GM21529 (cell line): ENCODE data around the gene ZMYND8.
"Not testable (repeated sequence)": the region's sequence is repeated elsewhere in the genome, so short reads cannot be mapped to it uniquely, and the experiment has no call there.

Experiments
- ATAC-seq: cut with Tn5 transposase; IDR thresholded peaks from one replicate; pipeline ENCODE4 v1.9.1; 2021; ENCODE audit not compliant: unreplicated experiment

ZMYND8 gene

DNA sequence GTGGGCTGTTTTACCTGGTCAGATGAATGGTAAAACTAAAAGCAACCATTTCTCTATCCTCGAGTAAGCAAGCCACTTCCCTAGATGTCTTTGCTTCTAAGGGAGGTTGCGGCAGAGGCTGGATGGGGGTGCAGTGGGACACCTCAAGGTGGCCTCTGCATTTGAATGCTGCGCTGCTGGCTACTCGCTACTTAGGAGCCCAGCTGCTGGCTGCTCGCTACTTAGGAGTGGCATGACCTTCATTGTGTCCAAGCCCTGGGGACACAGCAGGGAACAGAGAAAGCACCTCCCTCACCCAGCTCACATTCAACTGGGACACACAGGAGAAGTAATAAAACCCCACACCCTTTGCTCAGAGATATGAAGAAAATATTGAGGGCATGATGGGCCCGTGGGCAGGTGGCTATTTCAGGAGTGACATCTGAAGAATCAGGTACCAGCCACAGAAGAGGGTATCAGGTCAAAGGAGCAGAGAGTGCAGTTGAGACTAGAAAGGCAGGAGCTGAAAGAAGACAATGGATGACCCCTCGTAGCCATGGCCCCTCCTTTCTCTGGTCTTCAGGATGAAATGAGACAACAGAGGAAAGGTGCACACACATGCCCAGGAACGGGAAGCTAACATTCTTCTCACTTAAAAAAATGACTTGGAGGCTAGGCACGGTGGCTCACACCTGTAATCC lies 149.4 kb downstream of the ZMYND8 start:
- ATAC-seq, result no peak

DNA sequence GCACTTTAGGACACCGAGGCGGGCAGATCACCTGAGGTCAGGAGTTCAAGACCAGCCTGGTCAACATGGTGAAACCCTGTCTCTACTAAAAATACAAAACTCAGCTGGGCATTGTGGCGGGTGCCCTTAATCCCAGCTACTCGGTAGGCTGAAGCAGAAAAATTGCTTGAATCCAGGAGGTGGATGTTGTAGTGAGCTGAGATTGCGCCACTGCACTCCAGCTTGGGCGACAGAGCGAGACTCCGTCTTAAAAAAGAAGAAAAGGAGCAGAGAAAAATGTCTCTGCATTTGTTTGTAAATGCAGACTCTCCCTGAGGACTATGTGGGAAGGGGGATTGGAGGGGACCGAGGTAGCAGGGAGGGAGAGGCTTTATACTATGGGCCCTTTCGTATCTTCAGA lies 149.9 kb downstream of the ZMYND8 start:
- ATAC-seq, result not testable (repeated sequence)

- ATAC-seq, result peak; percentile 49
Measured at GRCh38 chr20:47205577-47206123, 150.8 kb downstream of the ZMYND8 start.

GRCh38 chr20:47204850-47205122 lies 151.7 kb downstream of the ZMYND8 start:
- not testable (repeated sequence) for ATAC-seq

DNA sequence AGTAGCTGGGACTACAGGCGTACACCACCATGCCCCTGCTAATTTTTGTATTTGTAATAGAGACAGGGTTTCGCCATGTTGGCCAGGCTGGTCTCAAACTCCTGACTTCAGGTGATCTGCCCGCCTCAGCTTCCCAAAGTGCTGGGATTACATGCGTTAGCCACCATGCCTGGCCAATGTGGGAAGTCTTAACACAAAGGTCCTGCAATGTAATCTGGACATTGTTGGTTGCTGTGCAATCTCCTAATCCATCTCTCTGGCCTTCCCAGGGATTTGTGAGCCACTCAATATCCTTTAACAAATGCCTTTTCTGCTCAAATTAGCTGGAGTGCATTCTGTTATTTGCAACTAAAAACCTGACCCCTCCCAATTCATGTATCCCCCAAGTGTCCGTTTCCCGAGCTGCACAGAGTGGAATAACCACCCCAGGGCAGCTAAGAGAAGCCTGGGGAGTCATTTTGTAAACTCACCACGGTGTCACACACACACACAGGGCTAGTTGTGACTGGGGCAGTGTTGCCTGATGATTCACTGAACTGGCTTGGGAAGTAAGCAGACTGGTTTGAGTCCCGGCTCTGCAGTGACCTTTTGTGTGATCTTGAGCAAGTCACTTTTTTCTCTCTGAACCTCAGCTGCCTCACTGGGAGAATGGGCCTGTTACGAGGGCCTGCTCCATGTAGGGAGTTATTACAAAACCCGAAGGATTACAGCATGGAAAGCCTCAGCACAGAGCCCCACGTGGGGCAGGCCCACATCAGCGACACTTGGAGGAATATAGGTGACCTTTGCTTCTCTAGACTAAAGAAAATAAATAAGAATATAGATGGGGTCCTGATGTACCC lies 152.3 kb downstream of the ZMYND8 start:
- no peak for ATAC-seq

- ATAC-seq, result no peak
Measured at GRCh38 chr20:47202733-47203667, 153.5 kb downstream of the ZMYND8 start.

- ATAC-seq, result no peak
Measured at GRCh38 chr20:47201074-47201730, 155.3 kb downstream of the ZMYND8 start.

DNA sequence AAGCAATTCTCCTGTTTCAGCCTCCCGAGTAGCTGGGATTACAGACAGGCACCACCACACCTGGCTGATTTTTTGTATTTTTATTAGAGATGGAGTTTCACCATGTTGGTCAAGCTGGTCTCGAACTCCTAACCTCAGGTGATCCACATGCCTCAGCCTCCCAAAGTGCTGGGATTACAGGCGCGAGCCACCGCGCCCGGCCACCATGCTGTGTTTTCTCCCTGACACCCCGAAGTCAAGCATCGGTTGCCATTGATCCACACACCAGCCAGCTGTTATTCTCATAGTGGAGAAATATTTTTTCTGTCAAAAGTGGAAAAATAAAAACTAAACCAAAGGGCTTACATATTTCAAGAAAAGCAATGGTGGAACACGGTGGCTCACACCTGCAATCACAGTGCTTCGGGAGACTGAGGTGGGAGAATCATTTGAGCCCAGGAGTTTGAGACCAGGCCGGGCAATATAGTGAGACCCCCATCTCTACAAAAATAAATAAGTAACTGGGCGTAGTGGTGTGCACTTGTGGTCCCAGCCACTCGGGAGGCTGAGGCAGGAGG lies 157.4 kb downstream of the ZMYND8 start:
- ATAC-seq, result no peak

DNA sequence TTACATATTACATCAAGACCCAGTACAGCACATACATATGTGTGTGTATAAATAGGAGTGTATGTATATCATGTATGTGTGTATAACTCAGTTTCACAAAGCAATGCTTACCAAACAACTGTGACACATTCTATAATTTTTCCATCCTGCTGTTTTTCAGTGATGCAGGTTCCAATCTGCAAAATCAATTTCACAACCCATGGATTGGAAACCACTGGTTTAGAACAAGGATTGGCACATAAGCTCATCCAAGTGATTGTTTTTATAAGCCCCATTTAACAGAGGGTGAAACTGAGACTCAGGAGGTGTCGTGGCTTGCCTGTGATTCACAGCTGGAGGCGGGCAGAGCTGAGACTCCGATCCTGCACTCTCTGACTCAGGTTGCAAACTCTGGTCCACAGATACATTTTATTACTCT lies 158.2 kb downstream of the ZMYND8 start:
- no peak for ATAC-seq

DNA sequence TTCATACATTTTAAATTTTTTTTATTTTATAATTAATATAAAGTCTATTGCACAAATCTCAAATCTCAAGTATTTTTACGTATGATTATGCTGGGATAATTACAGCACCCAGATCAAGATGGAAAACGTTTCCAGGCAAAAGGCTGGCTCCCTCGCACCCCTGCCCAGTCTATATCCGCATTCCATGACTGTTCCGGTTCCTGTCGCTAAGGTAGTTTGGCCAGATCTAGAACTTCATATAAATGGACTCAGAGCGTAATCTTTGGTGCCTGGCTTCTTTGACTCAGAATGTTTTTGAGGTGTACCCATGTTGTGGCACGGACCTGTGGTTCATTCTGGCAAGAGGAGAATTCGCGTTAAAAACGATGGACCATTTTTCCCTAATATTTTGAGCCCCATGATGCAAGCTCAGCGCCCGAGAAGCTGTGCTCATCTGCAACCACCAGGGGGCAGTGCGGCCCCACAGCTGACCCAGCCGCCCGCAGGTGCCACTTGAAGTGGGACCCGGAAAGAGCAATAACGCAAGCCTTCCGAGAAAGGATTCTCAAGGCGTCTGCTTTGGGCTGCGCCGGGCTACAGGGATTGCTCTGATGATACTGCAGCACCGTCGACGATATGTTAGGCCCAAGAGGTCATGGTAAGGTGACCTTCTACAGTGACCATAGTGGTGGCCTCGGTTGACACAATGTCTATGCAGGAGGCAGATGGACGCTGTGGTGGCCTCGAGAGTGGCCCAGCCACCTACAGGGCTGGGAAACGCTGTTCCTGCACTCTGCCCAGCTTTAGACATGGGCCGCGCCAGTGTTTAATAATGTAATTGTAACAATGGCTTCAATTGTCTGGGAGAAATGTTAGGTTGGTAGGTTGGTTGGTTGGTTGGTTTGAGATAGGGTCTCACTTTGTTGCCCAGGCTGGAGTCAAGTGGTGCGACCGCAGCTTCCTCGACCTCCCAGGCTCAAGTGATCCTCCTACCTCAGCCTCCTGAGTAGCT lies 160.1 kb downstream of the ZMYND8 start:
- ATAC-seq, result peak; percentile 69

GRCh38 chr20:47195573-47195972 lies 160.9 kb downstream of the ZMYND8 start:
- no peak for ATAC-seq

DNA sequence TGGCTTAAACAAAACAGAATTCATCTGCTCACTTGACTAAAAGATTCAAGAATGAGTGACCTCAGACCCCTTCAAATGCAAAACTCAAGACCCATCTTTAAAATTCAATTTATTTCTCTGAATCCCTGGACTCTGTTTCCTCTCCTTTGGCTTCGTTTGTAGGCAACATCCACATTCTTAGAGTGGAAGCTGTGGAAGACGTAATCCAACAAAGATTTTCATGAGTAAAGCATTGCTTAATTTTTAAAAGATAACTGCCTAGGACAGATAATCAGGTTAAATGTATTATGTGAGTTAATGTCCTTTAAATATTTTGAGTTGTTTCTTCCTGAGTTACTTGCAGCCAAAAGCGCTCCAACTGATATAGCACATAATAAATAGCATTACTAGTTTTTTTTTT lies 164.5 kb downstream of the ZMYND8 start:
- no peak for ATAC-seq

DNA sequence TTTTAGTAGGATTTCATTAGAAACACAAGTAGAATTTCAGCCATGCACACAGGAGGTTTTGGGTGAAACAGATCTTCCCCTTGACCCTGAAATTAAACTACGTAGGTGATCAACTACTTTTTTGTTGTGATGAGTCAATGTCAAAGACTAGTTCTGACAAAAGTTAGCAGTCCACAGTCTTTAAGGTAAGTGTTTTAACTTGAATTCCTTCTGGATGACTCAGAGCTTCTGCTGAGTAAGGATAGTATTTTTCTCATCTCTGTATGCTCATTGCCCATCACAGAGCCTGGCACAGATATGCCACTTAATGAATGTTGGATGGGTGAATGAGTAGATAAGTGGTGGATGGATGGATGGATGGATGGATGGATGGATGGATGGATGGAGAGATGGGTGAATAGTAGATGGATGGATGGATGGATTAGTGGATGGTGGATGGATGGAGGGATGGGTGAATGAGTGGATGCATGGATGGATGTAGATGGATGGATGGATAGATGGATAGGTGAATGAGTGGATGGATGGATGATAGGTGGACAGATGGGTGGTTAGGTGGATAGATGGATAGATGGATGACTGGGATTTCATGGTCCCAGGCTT lies 165.3 kb downstream of the ZMYND8 start:
- ATAC-seq, result no peak

DNA sequence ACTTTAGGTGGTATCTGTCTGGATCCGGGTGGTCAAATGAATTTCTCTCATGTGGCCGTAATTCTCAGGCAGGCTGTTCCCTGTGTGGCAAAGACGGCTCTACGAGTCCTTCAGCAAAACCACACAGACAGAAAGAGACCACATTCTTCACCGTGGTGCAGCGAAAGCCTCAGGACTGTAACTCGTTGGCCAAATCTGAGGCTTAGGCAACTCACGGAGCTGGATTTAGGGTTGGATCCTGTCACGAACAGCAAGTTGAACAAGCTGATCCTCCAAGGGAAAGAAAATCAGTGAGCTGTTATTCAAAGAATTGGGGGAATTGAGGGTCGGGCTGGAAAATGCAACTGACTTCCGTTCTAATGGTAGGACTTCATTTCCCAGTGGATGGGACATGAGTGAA lies 167.4 kb downstream of the ZMYND8 start:
- no peak for ATAC-seq

DNA sequence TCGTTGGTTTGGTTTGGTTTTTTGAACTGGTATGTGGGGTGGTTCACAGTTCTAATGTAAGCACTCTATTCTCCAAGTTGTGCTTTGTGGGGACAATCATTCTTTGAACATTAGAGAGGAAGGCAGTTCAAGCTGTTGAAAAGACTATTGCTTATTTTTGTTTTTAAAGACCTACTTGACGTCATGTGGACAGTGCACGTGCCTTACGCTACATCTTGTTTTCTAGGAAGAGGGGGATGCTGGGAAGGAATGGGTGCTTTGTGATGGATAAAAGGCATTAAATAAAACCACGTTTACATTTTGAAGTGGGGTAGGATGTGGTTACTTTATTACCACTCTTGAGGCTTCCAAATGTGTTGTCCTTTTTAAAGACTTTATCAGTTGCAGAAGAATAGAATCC lies 168.0 kb downstream of the ZMYND8 start:
- ATAC-seq, result no peak

DNA sequence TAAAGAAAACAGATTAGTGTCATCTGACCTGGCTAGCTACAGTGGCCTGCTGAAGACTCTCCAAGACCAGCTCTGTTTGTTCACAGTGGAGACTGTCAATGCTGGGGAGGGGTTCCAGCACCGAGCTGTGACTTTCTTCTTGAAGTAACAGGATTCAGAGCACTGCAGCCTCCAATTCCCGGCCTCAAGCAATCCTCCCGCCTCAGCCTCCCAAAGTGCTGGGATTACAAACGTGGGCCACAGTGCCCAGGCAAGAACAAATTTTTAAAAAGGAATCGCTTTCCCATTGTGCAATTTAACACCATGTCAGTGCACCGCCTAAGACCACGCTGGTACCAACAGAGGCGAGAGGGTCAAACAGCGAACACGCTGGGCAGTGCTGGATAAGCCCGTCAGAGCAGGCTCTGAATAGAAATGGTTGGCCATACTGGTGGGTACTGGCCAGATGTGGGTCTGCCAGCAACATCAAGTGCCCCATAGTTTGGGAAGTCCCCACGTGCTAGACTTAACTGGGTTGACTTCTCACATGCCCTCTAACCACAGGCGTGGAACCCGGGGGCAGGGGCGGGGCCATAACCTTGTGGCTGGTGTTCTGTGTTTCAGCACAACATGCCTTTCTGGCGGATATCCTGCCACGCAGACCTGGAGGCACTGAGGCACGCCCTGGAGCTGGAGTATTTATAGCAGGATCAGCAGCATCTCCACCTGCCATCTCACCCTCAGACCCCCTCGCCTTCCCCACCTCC lies 168.9 kb downstream of the ZMYND8 start:
- no peak for ATAC-seq

DNA sequence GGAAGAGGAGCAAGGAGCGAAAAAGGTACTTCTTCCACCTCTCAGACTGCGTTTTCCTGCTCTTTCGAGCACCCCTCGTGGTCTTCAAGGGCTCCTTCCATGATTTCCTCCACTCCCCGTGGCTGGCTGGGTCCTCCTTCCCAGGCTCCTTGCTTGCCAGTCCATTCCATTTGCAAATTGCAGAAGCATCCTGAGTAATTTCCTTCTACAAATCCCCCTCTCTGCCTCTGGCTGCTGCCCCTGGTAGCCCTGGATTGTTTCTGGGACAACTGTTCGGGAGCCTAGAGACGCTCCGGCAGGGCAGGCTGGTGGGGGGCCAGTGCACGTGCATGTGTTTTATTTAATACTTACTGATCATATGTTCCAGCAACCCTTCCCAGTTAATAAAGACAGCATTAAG lies 173.1 kb downstream of the ZMYND8 start:
- ATAC-seq, result no peak
